Neuron (in vitro differentiated cells): ENCODE data around the gene A2ML1.
"Not testable (repeated sequence)": the region's sequence is repeated elsewhere in the genome, so short reads cannot be mapped to it uniquely, and the experiment has no call there.

Experiments used
- H2AFZ ChIP-seq: one replicate; pipeline ENCODE4 v1.6.1; 2013; ENCODE audit warnings: low read depth, mild to moderate bottlenecking, inconsistent platforms, low read length, moderate library complexity
- H3K27me3 ChIP-seq: one replicate; pipeline ENCODE4 v1.6.1; 2013; ENCODE audit warnings: low read length; ENCODE audit not compliant: insufficient read depth
- H3K36me3 ChIP-seq: one replicate; pipeline ENCODE4 v1.6.1; 2013; ENCODE audit warnings: low read length; ENCODE audit not compliant: insufficient read depth
- H3K4me1 ChIP-seq: one replicate; pipeline ENCODE4 v1.6.1; 2013; ENCODE audit warnings: low read length; ENCODE audit not compliant: insufficient read depth
- H3K4me3 ChIP-seq: 2 replicates; pipeline ENCODE4 v1.5.1; 2013; ENCODE audit warnings: mild to moderate bottlenecking, low read length, moderate library complexity
- H3K9me3 ChIP-seq: one replicate; pipeline ENCODE4 v1.6.1; 2013; ENCODE audit warnings: low read length

The A2ML1 gene

DNA sequence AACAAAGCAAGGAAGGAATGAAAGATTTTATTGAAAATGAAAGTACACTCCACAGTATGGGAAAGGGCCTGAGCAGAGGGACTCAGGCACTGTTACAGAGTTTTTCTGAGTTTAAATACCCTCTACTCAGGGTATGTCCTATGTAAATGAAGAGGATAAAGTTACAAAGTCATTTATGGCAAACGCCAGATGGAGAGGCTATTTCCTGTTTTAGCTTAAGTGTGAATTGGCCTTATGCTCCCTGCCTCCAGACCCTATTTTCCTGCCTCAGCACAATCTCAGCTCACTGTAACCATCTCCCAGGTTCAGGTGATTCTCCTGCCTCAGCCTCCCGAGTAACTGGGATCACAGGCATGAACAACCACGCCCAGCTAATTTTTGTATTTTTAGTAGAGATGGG is 85.1 kb downstream of the A2ML1 start:
- Histone ChIP-seq H3K4me1 (peaks cover 13% of the 10 kb centered on the region), H2AFZ (no peak overlapping the region), H3K9me3 (no peaks in the 10 kb centered on the region), H3K36me3 (no peaks in the 10 kb centered on the region), H3K4me3 (no peak overlapping the region), H3K27me3 (no peaks in the 10 kb centered on the region)

DNA sequence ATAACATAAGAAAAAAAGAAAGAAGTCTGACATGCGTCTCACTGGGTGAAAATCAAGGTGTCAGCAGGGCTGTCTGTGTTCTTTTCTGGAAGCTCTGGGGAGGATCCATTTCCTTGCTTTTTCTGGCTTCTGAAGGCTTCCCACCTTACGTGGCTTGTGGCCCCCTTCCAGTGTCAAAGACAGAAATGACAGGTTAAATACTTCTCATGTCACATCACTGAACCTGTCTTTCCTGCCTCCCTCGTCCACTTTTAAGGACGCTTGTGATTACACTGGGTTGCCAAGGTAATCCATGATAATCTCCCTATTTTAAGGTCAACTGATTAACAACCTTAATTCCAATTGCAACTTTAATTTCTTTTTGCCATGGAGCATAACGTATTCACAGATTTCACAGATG is 87.3 kb downstream of the A2ML1 start:
- no peak overlapping the region for H3K4me3 ChIP-seq
- no peaks in the 10 kb centered on the region for H3K9me3 ChIP-seq
- peaks cover 17% of the 10 kb centered on the region for H3K4me1 ChIP-seq
- H3K36me3 ChIP-seq = no peaks in the 10 kb centered on the region
- H2AFZ ChIP-seq = no peak overlapping the region
- no peaks in the 10 kb centered on the region for H3K27me3 ChIP-seq

- H2AFZ ChIP-seq = no peak overlapping the region
- no peaks in the 10 kb centered on the region for H3K36me3 ChIP-seq
- no peak overlapping the region for H3K4me3 ChIP-seq
- H3K27me3 ChIP-seq = no peaks in the 10 kb centered on the region
- no peaks in the 10 kb centered on the region for H3K9me3 ChIP-seq
- peaks cover 32% of the 10 kb centered on the region for H3K4me1 ChIP-seq
These were observed 89.3 kb downstream of the A2ML1 start for GRCh38 chr12:8911606-8912268.

DNA sequence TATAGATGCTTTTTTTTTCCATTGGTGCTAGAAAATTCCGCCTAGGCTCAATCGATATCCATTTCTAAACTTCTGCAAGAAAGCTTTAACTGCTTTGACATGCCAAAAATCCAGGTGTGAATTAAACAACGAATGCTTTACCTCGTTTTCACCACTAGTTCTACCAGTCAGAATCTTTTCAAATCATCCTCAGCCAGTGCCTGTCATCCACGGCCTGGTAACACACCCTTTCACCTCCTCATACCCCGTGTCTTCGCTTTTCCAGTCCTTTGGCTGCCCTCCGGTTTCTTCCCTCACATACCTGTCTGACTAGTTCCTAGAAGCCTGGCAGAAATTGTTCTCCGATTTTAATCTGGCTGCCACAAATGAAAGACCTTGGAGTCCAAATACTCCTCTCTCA is 90.5 kb downstream of the A2ML1 start:
- peak overlapping the region; percentile 64 for H3K4me3 ChIP-seq
- H3K27me3 ChIP-seq = no peaks in the 10 kb centered on the region
- H3K9me3 ChIP-seq = no peaks in the 10 kb centered on the region
- H3K4me1 ChIP-seq = peaks cover 32% of the 10 kb centered on the region
- H3K36me3 ChIP-seq = no peaks in the 10 kb centered on the region
- H2AFZ ChIP-seq = peak overlapping the region; percentile 44

GRCh38 chr12:8913702-8914032 is 91.2 kb downstream of the A2ML1 start:
- Histone ChIP-seq H3K36me3 (peaks cover 4% of the 10 kb centered on the region), H3K9me3 (no peaks in the 10 kb centered on the region), H3K27me3 (no peaks in the 10 kb centered on the region), H3K4me3 (peak overlapping the region; percentile 64), H2AFZ (peak overlapping the region; percentile 44), H3K4me1 (peaks cover 32% of the 10 kb centered on the region)

GRCh38 chr12:8914033-8914715 is 91.8 kb downstream of the A2ML1 start, which contains the start of gene PHC1:
Gene PHC1, plus strand, starts transcription at chr12:8914509. Its CDS starts 3,169 bp downstream, at chr12:8917678.
- H3K4me3 ChIP-seq = peak within 1 kb of the TSS; percentile 64
- H3K9me3 ChIP-seq, H3K36me3 ChIP-seq, H3K27me3 ChIP-seq: not testable (repeated sequence)
- H3K4me1 ChIP-seq = peaks cover 32% of the 10 kb centered on the region
- peak within 1 kb of the TSS; percentile 44 for H2AFZ ChIP-seq

- H3K36me3 ChIP-seq = peaks cover 14% of the 10 kb centered on the region
- no peaks in the 10 kb centered on the region for H3K27me3 ChIP-seq
- H3K4me3 ChIP-seq = peak overlapping the region; percentile 63
- no peak overlapping the region for H2AFZ ChIP-seq
- H3K9me3 ChIP-seq = no peaks in the 10 kb centered on the region
- peaks cover 30% of the 10 kb centered on the region for H3K4me1 ChIP-seq
These were observed 92.5 kb downstream of the A2ML1 start for GRCh38 chr12:8914716-8915526.

DNA sequence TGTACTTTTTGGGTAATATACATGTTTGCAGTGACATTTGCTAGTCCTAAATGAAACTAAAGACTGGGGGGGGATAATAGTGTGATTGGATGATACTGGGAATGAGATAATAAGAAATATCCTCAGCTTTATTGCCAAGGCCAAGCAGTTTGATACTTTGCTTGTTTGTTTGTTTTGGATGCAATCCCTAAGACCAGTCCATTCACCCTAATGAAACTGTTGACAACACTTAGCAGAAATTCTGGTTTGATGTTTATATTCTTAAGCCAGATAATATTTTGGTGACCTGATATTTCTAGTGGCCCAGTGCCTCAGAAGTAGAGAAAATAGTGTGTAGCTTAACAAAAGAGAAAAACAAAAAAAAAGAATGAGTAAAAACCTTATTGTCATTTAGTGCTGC is 93.7 kb downstream of the A2ML1 start:
- Histone ChIP-seq H3K4me3 (peak overlapping the region; percentile 63), H3K36me3 (peaks cover 22% of the 10 kb centered on the region), H3K27me3 (no peaks in the 10 kb centered on the region), H3K9me3 (no peaks in the 10 kb centered on the region), H2AFZ (no peak overlapping the region), H3K4me1 (peaks cover 28% of the 10 kb centered on the region)

- Histone ChIP-seq H2AFZ (no peak overlapping the region), H3K4me3 (no peak overlapping the region), H3K9me3 (no peaks in the 10 kb centered on the region), H3K27me3 (no peaks in the 10 kb centered on the region), H3K36me3 (peaks cover 29% of the 10 kb centered on the region), H3K4me1 (peaks cover 24% of the 10 kb centered on the region)
These were observed 94.6 kb downstream of the A2ML1 start for GRCh38 chr12:8917031-8917430.

GRCh38 chr12:8917751-8918150 is 95.3 kb downstream of the A2ML1 start:
- peaks cover 17% of the 10 kb centered on the region for H3K4me1 ChIP-seq
- peaks cover 36% of the 10 kb centered on the region for H3K36me3 ChIP-seq
- H2AFZ ChIP-seq = no peak overlapping the region
- no peak overlapping the region for H3K4me3 ChIP-seq
- no peaks in the 10 kb centered on the region for H3K9me3 ChIP-seq
- no peaks in the 10 kb centered on the region for H3K27me3 ChIP-seq

DNA sequence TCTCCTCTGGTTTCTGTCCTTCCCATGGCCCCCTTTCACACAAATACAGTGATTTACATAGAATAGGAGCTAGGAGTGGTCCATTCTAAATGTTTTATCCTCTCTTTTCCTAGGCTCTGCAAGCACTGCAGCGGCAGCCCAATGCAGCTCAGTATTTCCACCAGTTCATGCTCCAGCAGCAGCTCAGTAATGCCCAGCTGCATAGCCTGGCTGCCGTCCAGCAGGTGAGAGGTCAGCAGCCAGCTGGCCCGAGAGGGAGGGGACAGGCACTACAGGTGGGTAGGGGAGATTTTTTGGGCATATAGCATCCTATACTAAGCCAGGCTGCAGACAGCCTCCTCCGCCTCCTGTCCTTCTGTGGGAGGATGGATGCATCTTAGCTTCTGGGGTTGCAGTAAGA is 97.2 kb downstream of the A2ML1 start:
- H3K4me3 ChIP-seq, H3K27me3 ChIP-seq, H3K9me3 ChIP-seq, H2AFZ ChIP-seq: not testable (repeated sequence)
- Histone ChIP-seq H3K36me3 (peaks cover 50% of the 10 kb centered on the region), H3K4me1 (peaks cover 16% of the 10 kb centered on the region)

GRCh38 chr12:8922544-8922943 is 100.1 kb downstream of the A2ML1 start:
- H3K27me3 ChIP-seq = no peaks in the 10 kb centered on the region
- peaks cover 63% of the 10 kb centered on the region for H3K36me3 ChIP-seq
- H3K4me3 ChIP-seq = no peak overlapping the region
- no peak overlapping the region for H2AFZ ChIP-seq
- no peaks in the 10 kb centered on the region for H3K4me1 ChIP-seq
- H3K9me3 ChIP-seq = no peaks in the 10 kb centered on the region
